ENCODE data around the gene GALNTL6.

GRCh38 chr4:172950990-172951389 is 1137.8 kb downstream of the GALNTL6 start:
- TF ChIP-seq EZH2 (IDR thresholded peaks at IDR 0.05; ENCODE audit: insufficient read depth, low read length) (no peak), CTCF (IDR thresholded peaks at IDR 0.05; ENCODE audit: insufficient read depth, low read depth, low read length) (no peak)
